ENCODE measurements around the gene TP53BP1.

Gene TP53BP1

DNA sequence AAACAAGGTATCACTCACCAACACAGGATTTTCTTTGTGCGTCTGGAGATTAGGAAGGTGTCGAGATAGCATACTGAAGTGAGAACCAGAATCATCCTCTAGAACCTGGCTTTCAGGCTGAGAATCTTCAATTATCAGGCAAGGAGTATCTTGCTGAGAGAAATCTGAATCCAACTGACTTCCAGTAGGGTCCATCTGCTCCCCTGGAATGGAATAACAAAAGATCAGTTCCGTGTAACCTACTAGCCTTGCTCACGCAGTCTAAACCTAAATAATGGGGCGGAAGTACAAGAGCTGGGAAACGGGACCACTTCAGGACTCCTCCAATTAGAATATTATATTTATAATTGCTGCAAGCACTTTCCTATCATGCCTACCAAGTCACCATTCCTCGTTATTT is 690 bp downstream of the TP53BP1 start:
- no peak for DNase-seq (ENCODE audit: low read depth in 3 of 3, low spot score in 1 of 3)

DNA sequence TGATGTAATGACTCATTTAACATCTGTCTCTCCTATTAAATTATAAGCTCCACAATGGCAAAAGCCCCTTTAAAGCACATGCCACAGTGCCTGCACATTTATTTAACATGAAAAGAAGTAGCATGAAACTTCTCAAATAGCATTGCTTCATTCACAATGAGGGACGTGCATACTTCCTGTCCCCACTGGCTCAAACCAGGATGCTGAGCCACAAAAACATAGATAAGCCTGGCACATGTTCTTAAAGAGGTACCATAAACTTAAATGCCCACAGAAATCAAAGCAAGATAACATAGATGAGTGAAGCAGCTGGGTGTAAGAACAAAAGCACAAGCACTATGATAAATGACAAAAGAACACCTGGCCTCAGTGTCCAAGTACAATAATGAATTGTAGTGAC is 3.8 kb downstream of the TP53BP1 start:
- no peak for DNase-seq (ENCODE audit: low read depth in 3 of 3, low spot score in 1 of 3)

DNA sequence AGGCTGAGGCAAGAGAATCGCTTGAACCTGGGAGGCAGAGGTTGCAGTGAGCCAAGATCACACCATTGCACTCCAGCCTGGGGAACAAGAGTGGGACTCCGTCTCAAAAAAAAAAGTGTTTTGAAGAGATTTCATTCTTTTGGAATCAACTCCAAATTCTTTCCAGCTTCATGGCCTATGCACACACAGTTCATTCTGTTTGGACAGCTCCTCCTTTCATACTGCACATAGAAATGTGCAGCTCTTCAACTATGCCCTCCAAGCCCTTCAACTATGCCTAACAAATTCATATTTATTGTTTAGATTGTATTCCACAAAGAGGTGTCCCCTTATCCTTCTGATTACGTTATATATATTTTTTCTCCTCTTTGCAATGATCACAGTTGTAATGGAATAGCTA is 4.2 kb downstream of the TP53BP1 start:
- DNase-seq (ENCODE audit: low read depth in 3 of 3, low spot score in 1 of 3): no peak

DNA sequence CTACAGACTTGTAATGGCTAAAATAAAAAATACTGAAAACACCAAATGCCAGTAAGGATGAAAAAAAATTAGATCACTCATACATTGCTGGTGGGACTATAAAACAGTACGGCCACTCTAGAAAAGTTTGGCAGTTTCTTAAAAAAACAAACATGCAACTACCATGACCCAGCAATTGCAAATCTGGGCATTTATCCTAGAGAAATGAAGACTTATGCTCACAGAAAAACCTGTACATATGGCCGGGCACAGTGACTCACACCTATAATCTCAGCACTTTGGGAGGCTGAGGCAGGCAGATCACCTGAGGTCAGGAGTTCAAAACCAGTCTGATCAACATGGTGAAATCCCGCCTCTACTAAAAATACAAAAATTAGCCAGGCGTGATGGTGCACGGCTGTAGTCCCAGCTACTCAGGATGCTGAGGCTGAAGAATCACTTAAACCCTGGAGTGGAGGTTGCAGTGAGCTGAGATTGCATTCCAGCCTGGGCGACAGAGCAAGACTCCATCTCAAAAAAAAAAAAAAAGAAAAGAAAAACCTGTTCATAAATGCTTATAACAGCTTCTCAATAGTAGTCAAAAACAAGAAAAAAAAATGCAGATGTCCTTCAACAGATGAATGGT is 5.6 kb downstream of the TP53BP1 start:
- DNase-seq (ENCODE audit: low read depth in 3 of 3, low spot score in 1 of 3): no peak

DNA sequence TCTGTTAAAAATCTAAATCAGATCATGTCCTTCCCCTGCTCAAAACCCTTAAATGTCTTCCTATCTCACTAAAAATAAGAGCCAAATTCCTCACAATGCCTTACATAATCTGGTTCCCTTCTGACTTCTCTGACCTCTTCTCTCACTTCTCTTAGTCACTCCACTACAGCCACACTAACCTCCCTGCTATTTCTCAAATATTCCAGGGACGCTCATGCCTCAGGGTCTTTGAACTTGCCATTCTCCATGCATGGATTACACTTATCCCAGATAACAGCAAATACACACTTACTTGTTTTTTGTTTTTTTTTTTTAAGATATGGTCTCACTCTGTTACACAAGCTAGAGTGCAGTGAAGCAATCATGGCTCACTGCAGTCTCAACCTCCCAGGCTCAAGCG is 8.5 kb downstream of the TP53BP1 start:
- no peak for DNase-seq (ENCODE audit: low read depth in 3 of 3, low spot score in 1 of 3)

DNA sequence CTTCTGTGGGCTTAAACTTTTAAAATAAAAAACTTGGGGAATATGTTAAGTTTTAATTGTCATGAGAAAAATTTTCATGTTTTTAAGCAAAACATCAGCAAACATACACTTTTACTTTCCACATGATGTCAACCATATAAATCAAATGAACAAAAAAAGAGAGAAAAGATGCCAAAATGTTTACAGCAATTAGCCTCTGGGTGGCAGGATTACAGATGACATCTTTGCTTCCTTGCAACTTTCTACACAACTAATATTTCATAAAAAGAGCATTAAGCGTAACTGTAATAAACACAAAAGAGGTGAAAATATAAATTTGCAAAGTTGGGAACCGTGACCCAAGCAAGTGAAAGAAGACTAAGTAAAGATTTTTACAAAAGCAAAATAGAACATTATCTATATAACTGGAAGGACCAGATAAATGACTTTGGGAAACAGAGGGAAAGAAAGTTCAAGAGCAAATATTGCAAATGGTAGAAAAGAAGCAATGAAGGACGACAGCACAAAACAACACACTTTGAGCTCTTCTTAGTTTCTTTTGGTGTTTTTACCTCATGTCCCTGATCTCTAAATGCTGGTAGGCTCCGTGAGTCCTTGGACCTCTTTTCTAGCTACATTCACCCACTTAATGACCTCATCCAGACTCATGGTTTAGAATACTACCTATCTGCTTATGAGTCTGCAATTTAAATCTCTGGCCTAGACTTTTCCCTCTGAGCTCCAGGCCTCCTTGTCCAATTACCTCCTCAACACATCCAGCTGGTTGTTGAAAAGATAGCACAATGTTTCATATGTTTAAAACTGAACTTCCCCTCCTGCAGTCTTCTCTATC is 9.4 kb downstream of the TP53BP1 start:
- DNase-seq (ENCODE audit: low read depth in 3 of 3, low spot score in 1 of 3): no peak

DNA sequence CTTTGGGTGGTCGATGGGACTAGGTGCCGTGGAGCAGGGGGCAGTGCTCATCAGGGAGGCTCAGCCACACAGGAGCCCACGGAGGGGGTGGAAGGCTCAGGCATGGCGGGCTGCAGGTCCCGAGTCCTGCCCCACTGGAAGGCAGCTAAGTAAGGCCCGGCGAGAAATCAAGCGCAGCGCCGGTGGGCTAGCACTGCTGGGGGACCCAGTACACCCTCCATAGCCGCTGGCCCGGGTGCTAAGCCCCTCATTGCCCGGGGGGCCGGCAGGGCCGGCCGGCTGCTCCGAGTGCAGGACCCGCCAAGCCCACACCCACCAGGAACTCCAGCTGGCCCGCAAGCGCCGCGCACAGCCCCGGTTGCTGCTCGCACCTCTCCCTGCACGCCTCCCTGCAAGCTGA is 19.1 kb downstream of the TP53BP1 start:
- DNase-seq (ENCODE audit: low read depth in 3 of 3, low spot score in 1 of 3): no peak

DNA sequence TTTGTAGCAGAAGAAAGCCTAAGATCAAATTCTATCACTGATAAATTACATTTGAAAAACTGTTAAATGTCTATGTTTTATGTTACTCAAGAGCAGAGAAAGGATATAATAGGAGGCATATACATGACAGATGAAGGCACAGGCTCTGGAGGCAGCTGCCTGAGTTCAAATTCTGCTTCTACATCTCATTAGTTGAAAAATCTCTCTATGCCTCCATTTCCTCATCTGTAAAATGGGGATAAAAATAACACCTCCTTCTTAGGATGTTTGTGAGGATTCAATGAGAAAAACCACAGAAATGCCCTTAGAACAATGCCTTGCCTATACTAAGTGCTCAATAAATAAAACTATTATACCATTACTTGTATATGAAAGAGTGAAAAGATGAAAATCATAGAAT is 21.0 kb downstream of the TP53BP1 start:
- no peak for DNase-seq (ENCODE audit: low read depth in 3 of 3, low spot score in 1 of 3)

DNA sequence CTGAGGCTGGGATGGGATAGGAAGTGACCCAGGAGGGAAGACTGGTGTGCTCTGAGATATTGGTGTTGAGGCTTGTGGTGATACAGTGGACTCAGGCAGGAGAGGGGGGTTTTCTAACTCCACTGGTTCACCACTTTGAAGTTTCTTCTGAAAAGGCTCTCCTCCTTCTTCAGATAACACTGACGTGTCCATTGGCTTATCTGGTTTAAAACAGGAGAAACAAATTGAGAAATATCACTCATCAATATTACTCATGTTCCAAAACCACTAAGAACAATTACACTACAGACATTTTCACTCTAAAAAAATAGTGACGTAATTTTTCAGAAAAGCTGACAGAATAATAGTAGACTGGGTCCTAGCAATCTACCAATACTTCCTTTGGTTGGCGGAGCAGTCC is 23.1 kb downstream of the TP53BP1 start:
- DNase-seq (ENCODE audit: low read depth in 3 of 3, low spot score in 1 of 3): no peak

DNA sequence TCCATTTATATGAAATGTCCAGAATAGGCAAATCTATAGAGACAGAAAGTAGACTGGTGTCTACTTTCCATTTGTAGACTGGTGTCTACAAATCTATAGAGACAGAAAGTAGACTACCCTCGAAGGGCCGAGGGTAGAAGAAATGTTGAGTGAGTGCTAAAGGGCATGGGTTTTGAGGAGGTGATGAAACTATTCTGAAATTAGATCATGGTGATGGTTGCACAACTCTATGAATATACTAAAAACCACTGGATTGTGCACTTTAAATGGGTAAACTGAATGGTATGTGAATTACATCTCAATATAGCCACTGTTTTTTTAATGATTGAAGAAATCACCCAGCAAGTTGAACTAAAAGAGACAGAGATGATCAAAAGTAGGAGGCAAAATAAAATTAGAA is 27.9 kb downstream of the TP53BP1 start:
- DNase-seq (ENCODE audit: low read depth in 3 of 3, low spot score in 1 of 3): no peak

DNA sequence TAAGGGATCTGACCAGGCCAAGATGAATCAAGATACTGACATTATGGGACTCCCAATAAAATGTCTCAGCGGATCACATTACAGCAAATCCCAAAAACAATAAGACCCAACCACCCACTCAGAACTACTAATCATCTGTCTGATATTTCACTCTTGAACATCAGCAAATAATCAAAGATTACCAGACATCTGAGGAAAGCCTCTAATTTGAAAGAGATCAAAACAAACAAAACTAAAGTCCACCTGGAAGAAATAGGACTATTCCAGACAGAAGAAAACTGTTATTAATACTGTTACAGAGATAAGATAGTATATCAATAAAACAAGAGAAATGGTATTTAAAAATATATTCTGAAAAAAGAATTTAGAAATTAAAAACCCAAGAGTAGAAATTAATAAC is 29.0 kb downstream of the TP53BP1 start:
- DNase-seq (ENCODE audit: low read depth in 3 of 3, low spot score in 1 of 3): no peak

DNA sequence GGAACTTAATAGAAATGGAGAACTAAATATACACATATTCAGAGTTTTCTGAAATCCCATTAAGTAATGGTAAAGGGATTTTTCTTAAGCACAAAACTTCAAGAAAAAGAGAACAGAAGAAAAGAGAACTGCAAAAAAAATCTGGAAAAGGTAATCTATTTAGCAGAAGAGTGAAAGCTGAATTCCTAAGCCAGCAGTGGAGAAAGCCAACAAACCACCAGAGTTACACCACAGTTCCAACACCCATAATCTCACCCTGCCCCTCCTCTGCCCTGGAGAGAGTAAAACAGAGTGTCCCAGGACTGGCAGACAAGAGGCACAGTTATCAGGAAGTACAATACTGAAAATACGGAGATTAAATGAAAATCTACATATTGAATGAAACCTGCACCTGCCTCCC is 29.4 kb downstream of the TP53BP1 start:
- DNase-seq (ENCODE audit: low read depth in 3 of 3, low spot score in 1 of 3): no peak

DNA sequence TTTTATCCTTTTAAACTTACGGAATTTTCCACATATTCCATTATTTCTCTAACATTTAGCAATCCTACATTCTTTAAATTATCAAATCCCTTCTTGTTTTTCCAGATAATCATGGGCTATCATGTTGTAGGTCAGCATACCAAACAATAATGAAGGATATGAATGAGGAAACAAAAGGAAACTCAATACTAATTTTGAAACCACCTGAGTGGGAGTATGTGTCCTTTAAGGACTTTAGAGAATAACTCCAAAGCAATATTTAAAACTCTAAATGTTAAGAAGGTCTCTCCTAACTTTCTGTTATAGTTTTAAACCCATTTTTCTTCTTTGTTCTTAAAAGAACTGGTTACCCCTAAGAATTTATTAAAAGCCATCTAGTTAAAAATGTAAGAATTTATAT is 43.0 kb downstream of the TP53BP1 start:
- no peak for DNase-seq (ENCODE audit: low read depth in 3 of 3, low spot score in 1 of 3)

DNA sequence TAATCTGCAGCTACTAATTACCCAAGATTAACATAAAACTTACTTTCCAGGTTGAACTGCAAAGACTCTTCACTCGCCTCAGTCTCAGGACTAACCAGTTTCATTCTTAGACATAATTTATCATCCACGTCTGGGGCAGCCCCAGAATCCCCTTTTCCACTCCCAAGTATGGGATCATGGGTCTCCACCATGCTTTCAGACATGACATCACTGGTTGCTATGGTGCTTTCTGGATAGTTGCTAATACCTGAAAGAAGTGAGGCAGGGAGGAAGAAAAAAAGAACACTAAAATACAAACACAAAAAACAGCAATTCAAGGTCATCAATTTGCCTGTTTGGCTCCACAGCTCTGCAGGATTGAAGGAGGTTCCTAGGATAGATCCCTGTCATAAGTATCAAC is 46.6 kb downstream of the TP53BP1 start:
- DNase-seq (ENCODE audit: low read depth in 3 of 3, low spot score in 1 of 3): no peak

DNA sequence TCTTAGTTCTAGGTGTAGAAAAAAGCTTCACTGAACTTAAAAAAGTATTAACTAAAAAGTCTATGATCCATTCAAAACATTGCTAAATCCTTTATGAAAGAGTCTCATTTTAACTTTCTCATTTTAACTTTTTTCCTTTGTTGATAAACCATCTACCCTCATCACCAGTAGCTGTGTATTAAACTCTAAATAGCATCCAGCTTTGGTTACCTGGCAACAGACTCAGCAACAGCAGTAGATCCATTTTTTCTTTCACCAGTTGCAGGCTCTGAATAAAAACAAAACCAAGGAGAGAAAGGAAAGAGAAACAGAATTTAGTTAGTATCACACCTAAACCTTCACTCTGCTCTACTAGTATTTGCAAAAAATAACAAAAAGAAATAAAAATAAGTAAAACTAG is 51.6 kb downstream of the TP53BP1 start:
- no peak for DNase-seq (ENCODE audit: low read depth in 3 of 3, low spot score in 1 of 3)

DNA sequence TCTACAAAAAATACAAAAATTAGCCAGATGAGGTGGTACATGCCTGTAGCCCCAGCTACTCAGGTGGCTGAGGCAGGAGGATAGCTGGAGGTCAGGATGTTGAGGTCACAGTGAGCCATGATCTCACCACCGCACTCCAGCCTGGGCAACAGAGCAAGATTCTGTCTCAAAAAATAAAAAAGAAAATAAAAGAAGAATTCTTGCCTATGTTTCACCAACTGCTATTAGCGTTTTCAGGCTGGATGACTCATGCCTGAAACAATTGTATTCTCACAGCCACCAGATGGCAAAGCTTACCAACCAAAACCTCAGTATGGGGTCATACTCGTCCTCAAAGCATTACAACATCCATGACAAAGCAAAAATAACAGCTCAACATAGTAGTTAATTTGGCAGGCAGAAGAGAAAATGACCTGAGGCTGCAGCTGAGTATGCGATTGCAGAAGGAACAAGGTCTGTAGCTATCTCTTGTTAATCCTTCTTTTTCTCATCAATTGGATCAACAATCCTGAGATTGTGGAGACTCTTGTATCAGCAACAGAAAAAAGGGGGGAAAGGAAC is 52.2 kb downstream of the TP53BP1 start:
- no peak for DNase-seq (ENCODE audit: low read depth in 3 of 3, low spot score in 1 of 3)

DNA sequence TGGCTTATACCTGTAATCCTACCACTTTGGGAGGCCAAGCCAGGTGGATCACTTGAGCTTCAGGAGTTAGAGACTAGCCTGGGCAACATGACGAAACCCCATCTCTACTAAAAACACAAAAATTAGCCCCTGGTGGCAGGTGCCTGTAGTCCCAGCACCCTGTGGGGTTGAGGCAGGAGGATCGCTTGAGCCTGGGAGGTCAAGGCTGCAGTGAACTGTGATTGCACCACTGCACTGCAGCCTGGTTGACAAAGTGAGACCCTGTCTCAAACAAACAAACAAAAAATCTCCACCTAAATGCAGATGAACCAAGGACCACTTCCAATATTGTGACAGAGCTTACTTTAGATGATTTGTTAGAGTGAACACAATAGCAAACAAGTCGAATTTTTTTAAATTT is 53.7 kb downstream of the TP53BP1 start:
- no peak for DNase-seq (ENCODE audit: low read depth in 3 of 3, low spot score in 1 of 3)

DNA sequence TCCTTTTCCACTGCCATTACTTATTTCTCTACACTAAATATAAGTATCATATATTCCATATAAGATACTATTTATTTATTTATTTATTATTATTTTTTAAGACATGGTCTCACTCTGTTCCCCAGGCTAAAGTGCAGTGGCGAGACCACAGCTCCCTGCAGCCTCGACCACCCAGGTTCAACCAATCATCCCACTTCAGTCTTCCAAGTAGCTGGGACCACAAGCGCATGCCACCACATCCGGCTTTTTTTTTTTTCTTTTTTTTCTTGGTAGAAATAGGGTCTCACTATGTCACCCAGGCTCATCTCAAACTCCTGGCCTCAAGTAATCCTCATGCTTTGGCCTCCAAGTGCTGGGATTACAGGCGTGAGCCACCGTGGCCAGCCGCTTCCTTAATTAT is 56.6 kb downstream of the TP53BP1 start:
- DNase-seq (ENCODE audit: low read depth in 3 of 3, low spot score in 1 of 3): no peak

DNA sequence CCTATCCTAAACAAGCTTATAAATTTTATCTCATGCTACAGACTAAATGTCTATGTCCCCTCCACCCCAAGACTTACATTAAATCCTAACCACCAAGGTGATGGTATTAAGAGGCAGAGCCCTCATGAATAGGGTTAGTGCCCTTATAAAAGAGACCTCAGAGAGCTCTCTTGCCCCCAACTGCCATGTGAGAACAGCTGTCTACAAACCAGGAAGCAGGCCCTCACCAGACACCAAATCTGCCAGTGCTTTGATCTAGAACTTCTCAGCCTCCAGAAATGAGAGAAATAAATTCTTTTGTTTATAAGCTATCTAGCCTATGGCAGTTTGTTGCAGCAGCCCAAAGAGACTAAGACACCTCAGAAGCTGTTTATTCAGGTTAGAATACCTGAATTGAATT is 58.5 kb downstream of the TP53BP1 start:
- no peak for DNase-seq (ENCODE audit: low read depth in 3 of 3, low spot score in 1 of 3)

DNA sequence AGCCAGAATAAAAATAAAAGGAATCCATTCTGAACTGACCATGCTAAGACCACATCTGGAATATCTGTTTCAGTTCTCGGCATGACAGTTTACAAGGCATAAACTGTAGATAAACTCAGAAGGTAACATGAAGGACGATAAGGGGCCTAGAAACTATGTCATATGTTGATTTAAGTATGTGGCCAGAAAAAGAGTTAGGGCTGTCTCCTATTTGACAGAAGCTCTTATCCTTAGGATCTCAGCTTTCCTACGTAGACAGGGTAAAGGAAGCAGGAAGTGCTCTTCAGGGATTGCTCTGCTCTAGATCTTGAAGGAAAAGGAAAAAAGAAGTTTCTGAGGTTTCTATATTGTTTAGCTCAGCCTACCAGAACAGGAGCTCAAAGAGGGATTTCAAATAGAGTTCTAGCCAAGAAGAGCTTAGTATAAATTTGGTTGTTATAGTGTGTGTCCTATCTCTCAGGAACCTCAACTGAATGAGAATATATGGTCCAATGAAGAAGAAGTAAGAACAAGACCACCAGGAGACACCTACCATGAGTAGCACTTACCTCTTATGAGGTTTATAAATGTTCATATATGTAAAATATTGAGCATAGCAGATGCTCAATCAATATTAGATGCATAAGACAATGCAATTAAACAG is 59.2 kb downstream of the TP53BP1 start:
- DNase-seq (ENCODE audit: low read depth in 3 of 3, low spot score in 1 of 3): no peak

DNA sequence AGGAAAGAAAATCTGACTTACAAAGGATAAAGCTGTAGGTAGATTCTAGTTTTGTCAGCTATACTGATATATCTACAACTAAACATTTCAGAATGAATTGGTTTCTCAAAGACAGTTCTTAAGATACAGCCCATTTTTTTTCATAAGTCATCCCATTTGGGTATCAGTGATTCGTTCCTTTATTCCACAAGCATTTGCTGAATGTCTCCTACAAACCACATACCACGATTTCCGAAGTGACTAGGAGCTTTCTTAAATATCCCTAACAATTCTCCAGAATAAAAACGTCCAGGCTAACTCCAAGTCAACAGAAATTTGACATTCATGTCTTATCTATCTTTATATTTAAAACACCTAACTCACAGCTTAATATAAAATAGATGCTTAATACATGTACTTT is 59.8 kb downstream of the TP53BP1 start:
- DNase-seq (ENCODE audit: low read depth in 3 of 3, low spot score in 1 of 3): no peak

DNA sequence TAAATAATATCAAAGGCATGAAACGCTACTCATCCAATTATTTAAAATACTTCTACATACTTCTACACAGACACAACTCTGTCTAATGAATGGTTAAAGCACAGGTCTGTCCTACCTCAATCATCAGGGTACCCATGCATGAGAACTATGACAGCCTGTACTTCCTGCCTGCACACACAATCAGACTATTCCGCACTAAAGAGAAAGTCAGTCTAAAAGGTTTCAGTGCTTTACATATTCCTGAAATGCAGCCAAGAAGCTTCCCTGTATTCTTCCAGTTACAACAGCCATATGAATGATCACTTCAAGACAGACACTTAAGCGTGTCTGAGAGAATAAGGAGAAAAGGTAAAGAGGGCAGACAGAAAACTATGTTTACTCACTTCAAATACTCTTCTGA is 63.3 kb downstream of the TP53BP1 start:
- DNase-seq (ENCODE audit: low read depth in 3 of 3, low spot score in 1 of 3): no peak
